Common myeloid progenitor, CD34-positive (primary cell): ENCODE measurements around the gene CGN.

ENCODE experiments used
- CTCF ChIA-PET: fragments of 350-600 bp; sonication (Branson Sonifier 250); formaldehyde crosslinking; loops from one replicate; lab custom pipeline; 2021; ENCODE audit warnings: antibody characterized with exemption; lab: Charles Lee
- POLR2A ChIA-PET: fragments of 350-600 bp; sonication (Branson Sonifier 250); formaldehyde crosslinking; loops from one replicate; lab custom pipeline; 2021; ENCODE audit warnings: antibody characterized with exemption; lab: Charles Lee
- DNase-seq, 3 donors: peaks; one replicate each; pipeline versions ENCODE4 v3.0.0 to v3.0.0-alpha.2; 2013
- H3K27ac ChIP-seq, 2 experiments: 1 replicate in 1 of 2; 2 replicates in 1 of 2; pipeline ENCODE4 v1.7.0; 2013; ENCODE audit warnings: inconsistent platforms in 2 of 2, low read length in 2 of 2, mild to moderate bottlenecking in 2 of 2, low read depth in 1 of 2, moderate library complexity in 1 of 2; ENCODE audit not compliant: severe bottlenecking in 2 of 2, insufficient read depth in 1 of 2, poor library complexity in 1 of 2
- H3K27me3 ChIP-seq, 5 experiments: replicated peaks in 2 of 5; 1 replicate in 3 of 5; 2 replicates in 2 of 5; pipeline versions ENCODE4 v1.6.1 to v1.7.0; 2013; ENCODE audit warnings: low read length in 4 of 5, mild to moderate bottlenecking in 2 of 5, moderate library complexity in 2 of 5, inconsistent platforms in 1 of 5; ENCODE audit not compliant: insufficient read depth in 5 of 5, control insufficient read depth in 4 of 5
- H3K36me3 ChIP-seq, 4 experiments: 1 replicate in 2 of 4; 2 replicates in 2 of 4; pipeline versions ENCODE4 v1.6.1 to v1.7.0; 2013; ENCODE audit warnings: low read length in 3 of 4, control low read depth in 1 of 4, mild to moderate bottlenecking in 1 of 4; ENCODE audit not compliant: control insufficient read depth in 4 of 4, insufficient read depth in 4 of 4
- H3K4me1 ChIP-seq, 4 experiments: 1 replicate in 3 of 4; 2 replicates in 1 of 4; pipeline versions ENCODE4 v1.6.1 to v1.7.1; 2013; ENCODE audit warnings: low read length in 3 of 4, mild to moderate bottlenecking in 3 of 4, control low read depth in 1 of 4, inconsistent platforms in 1 of 4, moderate library complexity in 1 of 4; ENCODE audit not compliant: control insufficient read depth in 4 of 4, insufficient read depth in 4 of 4; ENCODE audit errors: control extremely low read depth in 1 of 4
- H3K4me3 ChIP-seq, 7 experiments: 1 replicate in 4 of 7; 2 replicates in 3 of 7; pipeline versions ENCODE4 v1.5.1 to v1.7.0; 2013; ENCODE audit warnings: mild to moderate bottlenecking in 7 of 7, low read length in 6 of 7, moderate library complexity in 6 of 7, inconsistent platforms in 2 of 7, low read depth in 2 of 7, control low read depth in 1 of 7; ENCODE audit not compliant: insufficient read depth in 4 of 7, control insufficient read depth in 1 of 7; ENCODE audit errors: extremely low read depth in 1 of 7
- H3K9me3 ChIP-seq, 5 experiments: 1 replicate in 4 of 5; 2 replicates in 1 of 5; pipeline versions ENCODE4 v1.6.1 to v1.7.1; 2013; ENCODE audit warnings: low read length in 4 of 5, mild to moderate bottlenecking in 2 of 5, inconsistent platforms in 1 of 5, low read depth in 1 of 5, moderate library complexity in 1 of 5; ENCODE audit not compliant: control insufficient read depth in 4 of 5, insufficient read depth in 2 of 5; ENCODE audit errors: control extremely low read depth in 1 of 5
- WGBS: methylation state at CpG from one replicate; pipeline ENCODE4 v1.1.5; 2013; ENCODE audit not compliant: insufficient coverage; 5-methylcytosine and 5-hydroxymethylcytosine counted together

CGN gene

GRCh38 chr1:151485685-151486255 lies 25.4 kb upstream of the CGN start:
- no peaks in the 10 kb centered on the region for H3K36me3 ChIP-seq
- no peak overlapping the region for H3K4me3 ChIP-seq
- ChIA-PET CTCF (interaction anchor here (1.3 to 2.6 kb wide), 3 partner anchors 9 to 14 kb away, joined by 3 to 11 read pairs (median 6); no protein-coding TSS in a partner anchor), POLR2A (no interaction called here)
- WGBS, result 96% methylated on average over 5 of the region's 5 CpGs
- peaks cover 0 to 7% (median 4%) of the 10 kb centered on the region in 5 experiments for H3K9me3 ChIP-seq
- H3K4me1 ChIP-seq, result no peaks in the 10 kb centered on the region
- H3K27me3 ChIP-seq, result peaks cover 0 to 2% (median 0%) of the 10 kb centered on the region in 5 experiments
- no peak overlapping the region for H3K27ac ChIP-seq
- no peak for DNase-seq

GRCh38 chr1:151486557-151486956 lies 24.6 kb upstream of the CGN start:
- CTCF ChIA-PET, result no interaction called here

DNA sequence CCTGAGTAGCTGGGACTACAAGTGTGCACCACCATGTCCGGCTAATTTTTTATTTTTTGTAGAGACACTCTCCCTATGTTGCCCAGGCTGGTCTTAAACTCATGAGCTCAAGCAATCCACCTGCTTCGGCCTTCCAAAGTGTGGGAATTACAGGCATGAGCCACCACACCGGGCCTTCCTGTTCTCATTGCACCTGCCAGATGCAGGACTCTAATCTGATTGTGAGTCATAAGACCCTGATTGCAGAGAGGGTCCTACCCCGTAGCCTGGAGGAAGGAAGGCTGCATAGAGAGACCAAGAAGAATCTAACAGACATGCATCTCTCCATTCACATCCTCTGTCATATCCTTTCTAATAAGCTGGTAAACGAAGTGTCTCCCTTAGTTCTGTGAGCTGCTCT lies 19.5 kb upstream of the CGN start:
- ChIA-PET POLR2A (interaction anchor here (0.9 kb wide), 1 partner anchor 10 kb away, joined by 3 read pairs; no protein-coding TSS in a partner anchor), CTCF (interaction anchor here (2.0 kb wide), 1 partner anchor 13 kb away, joined by 6 read pairs; no protein-coding TSS in a partner anchor)
- no peak overlapping the region for H3K4me3 ChIP-seq
- H3K9me3 ChIP-seq, result no peaks in the 10 kb centered on the region
- no peaks in the 10 kb centered on the region for H3K27me3 ChIP-seq
- no peaks in the 10 kb centered on the region for H3K36me3 ChIP-seq
- no peaks in the 10 kb centered on the region for H3K4me1 ChIP-seq
- no peak for DNase-seq
- no peak overlapping the region for H3K27ac ChIP-seq
- WGBS, result 88% methylated on average over 5 of the region's 5 CpGs

More at GRCh38 chr1:151486557-151486956, 24.6 kb upstream of the CGN start:
- Histone ChIP-seq H3K27me3 (peaks cover 0 to 2% (median 0%) of the 10 kb centered on the region in 5 experiments), H3K4me1 (no peaks in the 10 kb centered on the region), H3K36me3 (no peaks in the 10 kb centered on the region), H3K27ac (no peak overlapping the region), H3K9me3 (peaks cover 0 to 7% (median 4%) of the 10 kb centered on the region in 5 experiments), H3K4me3 (no peak overlapping the region)
- 100% methylated on average over 1 of the region's 1 CpG for WGBS
- DNase-seq, result no peak
- POLR2A ChIA-PET, result no interaction called here

DNA sequence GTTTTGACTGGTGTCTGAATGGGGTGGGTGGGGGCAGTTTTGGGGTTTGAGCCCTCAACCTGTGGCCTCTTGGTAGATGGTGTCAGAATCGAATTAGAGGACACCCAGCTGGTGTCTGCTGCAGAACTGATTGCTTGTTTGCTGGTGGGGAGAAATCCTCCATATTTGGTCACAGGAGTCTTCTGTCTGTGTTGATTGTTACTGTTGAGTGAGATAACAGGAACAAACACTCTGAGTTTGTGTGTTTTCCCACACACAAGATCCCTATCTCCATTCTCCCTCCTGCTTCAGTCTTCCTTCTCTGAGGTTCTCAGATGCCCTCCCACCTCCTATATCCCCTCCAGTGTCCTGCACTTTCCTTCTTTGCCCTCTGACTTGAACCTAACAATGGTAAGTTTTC lies 19.1 kb upstream of the CGN start:
- H3K9me3 ChIP-seq, result no peaks in the 10 kb centered on the region
- no peaks in the 10 kb centered on the region for H3K4me1 ChIP-seq
- WGBS, result 57% methylated on average over 1 of the region's 1 CpG
- no peak overlapping the region for H3K4me3 ChIP-seq
- no peaks in the 10 kb centered on the region for H3K27me3 ChIP-seq
- no peaks in the 10 kb centered on the region for H3K36me3 ChIP-seq
- POLR2A ChIA-PET, result no interaction called here
- H3K27ac ChIP-seq, result no peak overlapping the region
- CTCF ChIA-PET, result interaction anchor here (2.0 kb wide), 1 partner anchor 12 kb away, joined by 6 read pairs; no protein-coding TSS in a partner anchor
- DNase-seq, result no peak

- Histone ChIP-seq H3K4me3 (no peak overlapping the region), H3K27me3 (no peaks in the 10 kb centered on the region), H3K4me1 (no peaks in the 10 kb centered on the region), H3K27ac (no peak overlapping the region), H3K9me3 (no peaks in the 10 kb centered on the region), H3K36me3 (no peaks in the 10 kb centered on the region)
- POLR2A ChIA-PET, result no interaction called here
- CTCF ChIA-PET, result interaction anchor here (1.7 to 2.0 kb wide), 2 partner anchors 9 to 11 kb away, joined by 6 read pairs; no protein-coding TSS in a partner anchor
- WGBS, result 92% methylated on average over 3 of the region's 3 CpGs
- DNase-seq, result no peak
These were observed 18.1 kb upstream of the CGN start for GRCh38 chr1:151493042-151493441.

- no peak overlapping the region for H3K4me3 ChIP-seq
- DNase-seq, result peak in 2 of 3 donors; percentile 41 to 42
- POLR2A ChIA-PET, result no interaction called here
- no CpG with 5 or more reads among the region's 1 CpG for WGBS
- H3K27ac ChIP-seq, result no peak overlapping the region
- CTCF ChIA-PET, result interaction anchor here (1.0 to 1.3 kb wide), 4 partner anchors 9 to 30 kb away, joined by 3 read pairs; no protein-coding TSS in a partner anchor
- H3K4me1 ChIP-seq, result no peaks in the 10 kb centered on the region
- H3K36me3 ChIP-seq, result no peaks in the 10 kb centered on the region
- no peaks in the 10 kb centered on the region for H3K9me3 ChIP-seq
- H3K27me3 ChIP-seq, result peaks cover 0 to 2% (median 0%) of the 10 kb centered on the region in 5 experiments
These were observed 16.4 kb upstream of the CGN start for GRCh38 chr1:151494741-151495281.

GRCh38 chr1:151495316-151495715 lies 15.9 kb upstream of the CGN start:
- Histone ChIP-seq H3K4me1 (no peaks in the 10 kb centered on the region), H3K27ac (no peak overlapping the region), H3K9me3 (no peaks in the 10 kb centered on the region), H3K4me3 (no peak overlapping the region), H3K27me3 (peaks cover 0 to 3% (median 0%) of the 10 kb centered on the region in 5 experiments), H3K36me3 (no peaks in the 10 kb centered on the region)
- no peak for DNase-seq
- ChIA-PET CTCF (interaction anchor here (1.0 to 1.3 kb wide), 3 partner anchors 10 to 30 kb away, joined by 3 read pairs; no protein-coding TSS in a partner anchor), POLR2A (no interaction called here)
- WGBS, result 100% methylated on average over 1 of the region's 1 CpG
